Thyroid gland (tissue), 4 donors: Measurements from ENCODE around the gene CYTH1.

Experiments
- POLR2A ChIP-seq, 2 donors: fragments of 450-650 bp; IDR thresholded peaks; one replicate each; pipeline ENCODE4 v1.6.1; 2017; ENCODE audit warnings: antibody characterized with exemption in 2 of 2, mild to moderate bottlenecking in 2 of 2, moderate library complexity in 1 of 2
- TF ChIP-seq, protein P1 (sequence below), 6 experiments: fragments of 200-600 bp in 3 of 6; fragments of 450-650 bp in 3 of 6; sonication (generic) in 3 of 6; IDR thresholded peaks; one replicate each; pipeline ENCODE4 v1.5.1; 2016 to 2019; ENCODE audit warnings: antibody characterized with exemption in 6 of 6, mild to moderate bottlenecking in 2 of 6, inconsistent platforms in 1 of 6, moderate library complexity in 1 of 6

GRCh38 chr17:78789663-78790181 lies 7.6 kb upstream of the CYTH1 start:
- TF ChIP-seq, protein P1, sequence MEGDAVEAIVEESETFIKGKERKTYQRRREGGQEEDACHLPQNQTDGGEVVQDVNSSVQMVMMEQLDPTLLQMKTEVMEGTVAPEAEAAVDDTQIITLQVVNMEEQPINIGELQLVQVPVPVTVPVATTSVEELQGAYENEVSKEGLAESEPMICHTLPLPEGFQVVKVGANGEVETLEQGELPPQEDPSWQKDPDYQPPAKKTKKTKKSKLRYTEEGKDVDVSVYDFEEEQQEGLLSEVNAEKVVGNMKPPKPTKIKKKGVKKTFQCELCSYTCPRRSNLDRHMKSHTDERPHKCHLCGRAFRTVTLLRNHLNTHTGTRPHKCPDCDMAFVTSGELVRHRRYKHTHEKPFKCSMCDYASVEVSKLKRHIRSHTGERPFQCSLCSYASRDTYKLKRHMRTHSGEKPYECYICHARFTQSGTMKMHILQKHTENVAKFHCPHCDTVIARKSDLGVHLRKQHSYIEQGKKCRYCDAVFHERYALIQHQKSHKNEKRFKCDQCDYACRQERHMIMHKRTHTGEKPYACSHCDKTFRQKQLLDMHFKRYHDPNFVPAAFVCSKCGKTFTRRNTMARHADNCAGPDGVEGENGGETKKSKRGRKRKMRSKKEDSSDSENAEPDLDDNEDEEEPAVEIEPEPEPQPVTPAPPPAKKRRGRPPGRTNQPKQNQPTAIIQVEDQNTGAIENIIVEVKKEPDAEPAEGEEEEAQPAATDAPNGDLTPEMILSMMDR (IDR thresholded peaks at IDR 0.05), result no peak
- TF ChIP-seq POLR2A (IDR thresholded peaks at IDR 0.05), result no peak
